ENCODE results near the gene SPIN1.

SPIN1 gene

GRCh38 chr9:88388886-88389605 is 802 bp downstream of the SPIN1 start:
- DNase-seq = peak in 13 of 14 donors; percentile 16 to 86 (median 67)

- DNase-seq = no peak
Measured at GRCh38 chr9:88390371-88390990, 2.2 kb downstream of the SPIN1 start.

GRCh38 chr9:88391236-88391635 is 3.0 kb downstream of the SPIN1 start:
- no peak for DNase-seq

- DNase-seq = no peak
Measured at GRCh38 chr9:88391921-88392320, 3.7 kb downstream of the SPIN1 start.

- DNase-seq = no peak
Measured at GRCh38 chr9:88392549-88392948, 4.3 kb downstream of the SPIN1 start.

GRCh38 chr9:88396836-88397577 is 8.8 kb downstream of the SPIN1 start:
- DNase-seq = no peak

GRCh38 chr9:88398016-88398415 is 9.8 kb downstream of the SPIN1 start:
- DNase-seq = no peak

- no peak for DNase-seq
Measured at GRCh38 chr9:88399966-88400365, 11.7 kb downstream of the SPIN1 start.

GRCh38 chr9:88403340-88403739 is 15.1 kb downstream of the SPIN1 start:
- DNase-seq = no peak

GRCh38 chr9:88406051-88406450 is 17.8 kb downstream of the SPIN1 start:
- DNase-seq = no peak

- DNase-seq = no peak
Measured at GRCh38 chr9:88411471-88411870, 23.2 kb downstream of the SPIN1 start.

GRCh38 chr9:88414298-88414697 is 26.1 kb downstream of the SPIN1 start:
- DNase-seq = no peak

- DNase-seq = no peak
Measured at GRCh38 chr9:88418025-88418424, 29.8 kb downstream of the SPIN1 start.

- DNase-seq = no peak
Measured at GRCh38 chr9:88418715-88419540, 30.7 kb downstream of the SPIN1 start.

- no peak for DNase-seq
Measured at GRCh38 chr9:88420227-88420626, 32.0 kb downstream of the SPIN1 start.

- no peak for DNase-seq
Measured at GRCh38 chr9:88421348-88421747, 33.1 kb downstream of the SPIN1 start.

GRCh38 chr9:88425538-88425950 is 37.3 kb downstream of the SPIN1 start:
- no peak for DNase-seq

- no peak for DNase-seq
Measured at GRCh38 chr9:88426651-88427050, 38.4 kb downstream of the SPIN1 start.

- DNase-seq = no peak
Measured at GRCh38 chr9:88429595-88430430, 41.6 kb downstream of the SPIN1 start.

GRCh38 chr9:88433583-88434255 is 45.5 kb downstream of the SPIN1 start:
- no peak for DNase-seq

- DNase-seq = no peak
Measured at GRCh38 chr9:88435336-88435735, 47.1 kb downstream of the SPIN1 start.
